ENCODE results near the gene ABCC4. TPM values are rescaled to one million over a fixed set of nuclear protein-coding genes. Genes with fewer than 3 reads are reported as not detected.

Gene ABCC4
- total RNA-seq, 2 donors from 2014 or later, result 119 to 144 TPM

- WGBS, 2 experiments (ENCODE audit: insufficient coverage in 1 of 2, insufficient read length in 1 of 2), result 91 to 96% methylated on average over 7 of the region's 7 CpGs
- no peak overlapping the region for H3K27ac Mint-ChIP-seq
Measured at GRCh38 chr13:95256091-95256490, 45.2 kb downstream of the ABCC4 start.

GRCh38 chr13:95255072-95255732, 46.0 kb downstream of the ABCC4 start:
- no peak overlapping the region for H3K4me3 ChIP-seq (ENCODE audit: low read length)
- no peak for TF ChIP-seq CTCF (conservative IDR thresholded peaks at IDR 0.05)
- H3K4me1 ChIP-seq (ENCODE audit: control insufficient read depth, insufficient read depth, low read length), result peaks cover 19% of the 10 kb centered on the region
- no peaks in the 10 kb centered on the region for H3K9me3 Mint-ChIP-seq
- H3K4me1 Mint-ChIP-seq, result peaks cover 17% of the 10 kb centered on the region
- H3K27me3 ChIP-seq (ENCODE audit: control insufficient read depth, insufficient read depth, low read length, poor library complexity, severe bottlenecking), result no peaks in the 10 kb centered on the region
- no peaks in the 10 kb centered on the region for H3K9me3 ChIP-seq (ENCODE audit: control insufficient read depth, low read length)
- peaks cover 51% of the 10 kb centered on the region for H3K36me3 Mint-ChIP-seq (ENCODE audit: low read depth)
- no peak for DNase-seq
- no peak overlapping the region for H3K27ac Mint-ChIP-seq
- no peak overlapping the region for H3K27ac ChIP-seq (ENCODE audit: low read depth, low read length)
- H3K4me3 Mint-ChIP-seq, result no peak overlapping the region
- H3K36me3 ChIP-seq (ENCODE audit: control insufficient read depth, insufficient read depth, low read length), result peaks cover 8% of the 10 kb centered on the region
- no peak overlapping the region for H3K9ac ChIP-seq (ENCODE audit: extremely low read depth, low read length, poor library complexity, severe bottlenecking)
- WGBS, 2 experiments (ENCODE audit: insufficient coverage in 1 of 2, insufficient read length in 1 of 2), result 97 to 98% methylated on average over 11 to 13 of the region's 13 CpGs
- no peaks in the 10 kb centered on the region for H3K27me3 Mint-ChIP-seq (ENCODE audit: insufficient read depth)

More at GRCh38 chr13:95256091-95256490, 45.2 kb downstream of the ABCC4 start:
- H3K9ac ChIP-seq (ENCODE audit: extremely low read depth, low read length, poor library complexity, severe bottlenecking), result no peak overlapping the region
- H3K4me3 Mint-ChIP-seq, result no peak overlapping the region
- no peak for TF ChIP-seq CTCF (conservative IDR thresholded peaks at IDR 0.05)
- H3K36me3 ChIP-seq (ENCODE audit: control insufficient read depth, insufficient read depth, low read length), result peaks cover 8% of the 10 kb centered on the region
- H3K27me3 ChIP-seq (ENCODE audit: control insufficient read depth, insufficient read depth, low read length, poor library complexity, severe bottlenecking), result no peaks in the 10 kb centered on the region
- H3K27ac ChIP-seq (ENCODE audit: low read depth, low read length), result no peak overlapping the region
- H3K4me3 ChIP-seq (ENCODE audit: low read length), result no peak overlapping the region
- no peaks in the 10 kb centered on the region for H3K9me3 Mint-ChIP-seq
- H3K9me3 ChIP-seq (ENCODE audit: control insufficient read depth, low read length), result no peaks in the 10 kb centered on the region
- H3K36me3 Mint-ChIP-seq (ENCODE audit: low read depth), result peaks cover 54% of the 10 kb centered on the region
- H3K4me1 ChIP-seq (ENCODE audit: control insufficient read depth, insufficient read depth, low read length), result peaks cover 19% of the 10 kb centered on the region
- DNase-seq, result no peak
- H3K27me3 Mint-ChIP-seq (ENCODE audit: insufficient read depth), result no peaks in the 10 kb centered on the region
- H3K4me1 Mint-ChIP-seq, result peaks cover 17% of the 10 kb centered on the region

- TF ChIP-seq CTCF (conservative IDR thresholded peaks at IDR 0.05), result no peak
- Mint-ChIP-seq H3K4me1 (peaks cover 17% of the 10 kb centered on the region), H3K4me3 (no peak overlapping the region), H3K9me3 (no peaks in the 10 kb centered on the region), H3K36me3 (ENCODE audit: low read depth) (peaks cover 47% of the 10 kb centered on the region), H3K27me3 (ENCODE audit: insufficient read depth) (no peaks in the 10 kb centered on the region), H3K27ac (no peak overlapping the region)
- no peak overlapping the region for H3K27ac ChIP-seq (ENCODE audit: low read depth, low read length)
- H3K9ac ChIP-seq (ENCODE audit: extremely low read depth, low read length, poor library complexity, severe bottlenecking), result no peak overlapping the region
- H3K4me3 ChIP-seq (ENCODE audit: low read length), result no peak overlapping the region
- H3K4me1 ChIP-seq (ENCODE audit: control insufficient read depth, insufficient read depth, low read length), result peaks cover 19% of the 10 kb centered on the region
- DNase-seq, result no peak
- 80 to 86% methylated on average over 1 of the region's 1 CpG for WGBS, 2 experiments (ENCODE audit: insufficient coverage in 1 of 2, insufficient read length in 1 of 2)
- no peaks in the 10 kb centered on the region for H3K27me3 ChIP-seq (ENCODE audit: control insufficient read depth, insufficient read depth, low read length, poor library complexity, severe bottlenecking)
- H3K9me3 ChIP-seq (ENCODE audit: control insufficient read depth, low read length), result no peaks in the 10 kb centered on the region
- H3K36me3 ChIP-seq (ENCODE audit: control insufficient read depth, insufficient read depth, low read length), result peaks cover 8% of the 10 kb centered on the region
Measured at GRCh38 chr13:95254339-95254738, 46.9 kb downstream of the ABCC4 start.
